HCT116 (cell line): ENCODE data around the gene GNPDA1.

Source experiments
- POLR2A ChIP-seq: IDR thresholded peaks from 2 replicates; pipeline ENCODE4 v1.7.0; 2011; ENCODE audit warnings: borderline replicate concordance; ENCODE audit not compliant: insufficient read depth, insufficient read length; ENCODE audit errors: extremely low read depth
- RAD21 ChIP-seq: IDR thresholded peaks from 2 replicates; pipeline ENCODE4 v1.6.1; 2012; ENCODE audit warnings: low read depth, mild to moderate bottlenecking
- TF ChIP-seq, protein P1 (sequence below), 3 experiments: fragments of 200-600 bp in 1 of 3; sonication (generic) in 1 of 3; IDR thresholded peaks in 2 of 3; conservative IDR thresholded peaks in 1 of 3; 2 replicates each; pipeline ENCODE4 v1.5.1; 2012 to 2017; ENCODE audit warnings: low read depth in 2 of 3, low read length in 2 of 3, antibody characterized with exemption in 1 of 3, borderline replicate concordance in 1 of 3, control low read depth in 1 of 3, mild to moderate bottlenecking in 1 of 3, mixed read lengths in 1 of 3, mixed run types in 1 of 3, moderate library complexity in 1 of 3; ENCODE audit not compliant: insufficient read depth in 1 of 3
- TF ChIP-seq, protein P2 (sequence below): IDR thresholded peaks from 2 replicates; pipeline ENCODE4 v1.6.1; 2012

DNA sequence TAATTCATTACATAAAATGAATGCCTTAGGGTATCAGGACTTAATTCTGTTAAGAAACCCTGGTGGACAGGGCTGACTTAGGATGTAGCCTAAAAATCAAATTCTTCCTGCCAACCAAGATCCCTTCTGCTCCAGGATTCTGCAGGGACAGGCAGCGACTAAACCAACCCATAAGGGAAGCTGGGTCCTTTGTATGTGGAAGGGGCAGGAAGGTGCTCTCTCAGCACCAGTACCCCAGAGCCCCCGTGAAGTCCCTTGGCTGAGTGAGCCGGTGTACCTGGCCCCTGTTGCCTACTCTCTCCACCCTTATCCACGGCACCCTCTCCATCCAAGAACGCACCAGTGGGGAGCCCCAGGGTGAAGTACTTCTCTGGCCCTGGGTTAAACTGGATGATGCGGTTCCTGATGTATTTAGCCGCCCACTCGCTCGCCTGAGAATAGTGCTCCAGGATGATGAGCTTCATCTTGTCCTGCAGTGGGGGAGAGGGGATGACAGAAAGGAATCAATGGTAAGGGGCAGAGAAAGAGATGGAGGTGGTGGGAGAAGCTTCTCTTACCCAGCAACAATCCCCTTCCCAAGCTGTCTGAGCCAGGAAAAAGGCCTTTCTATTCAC is 1.1 kb downstream of the GNPDA1 start:
- TF ChIP-seq, protein P1, sequence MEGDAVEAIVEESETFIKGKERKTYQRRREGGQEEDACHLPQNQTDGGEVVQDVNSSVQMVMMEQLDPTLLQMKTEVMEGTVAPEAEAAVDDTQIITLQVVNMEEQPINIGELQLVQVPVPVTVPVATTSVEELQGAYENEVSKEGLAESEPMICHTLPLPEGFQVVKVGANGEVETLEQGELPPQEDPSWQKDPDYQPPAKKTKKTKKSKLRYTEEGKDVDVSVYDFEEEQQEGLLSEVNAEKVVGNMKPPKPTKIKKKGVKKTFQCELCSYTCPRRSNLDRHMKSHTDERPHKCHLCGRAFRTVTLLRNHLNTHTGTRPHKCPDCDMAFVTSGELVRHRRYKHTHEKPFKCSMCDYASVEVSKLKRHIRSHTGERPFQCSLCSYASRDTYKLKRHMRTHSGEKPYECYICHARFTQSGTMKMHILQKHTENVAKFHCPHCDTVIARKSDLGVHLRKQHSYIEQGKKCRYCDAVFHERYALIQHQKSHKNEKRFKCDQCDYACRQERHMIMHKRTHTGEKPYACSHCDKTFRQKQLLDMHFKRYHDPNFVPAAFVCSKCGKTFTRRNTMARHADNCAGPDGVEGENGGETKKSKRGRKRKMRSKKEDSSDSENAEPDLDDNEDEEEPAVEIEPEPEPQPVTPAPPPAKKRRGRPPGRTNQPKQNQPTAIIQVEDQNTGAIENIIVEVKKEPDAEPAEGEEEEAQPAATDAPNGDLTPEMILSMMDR (IDR thresholded peaks at IDR 0.05 in 2 of 3, conservative IDR thresholded peaks at IDR 0.05 in 1 of 3; ENCODE audit: borderline replicate concordance in 1 of 3, insufficient read depth in 1 of 3, low read depth in 2 of 3, low read length in 2 of 3), result no peak
- TF ChIP-seq, protein P2, sequence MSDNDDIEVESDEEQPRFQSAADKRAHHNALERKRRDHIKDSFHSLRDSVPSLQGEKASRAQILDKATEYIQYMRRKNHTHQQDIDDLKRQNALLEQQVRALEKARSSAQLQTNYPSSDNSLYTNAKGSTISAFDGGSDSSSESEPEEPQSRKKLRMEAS, result no peak
- no peak for TF ChIP-seq POLR2A
- TF ChIP-seq RAD21, result no peak
